Activated T-cell treated with anti-CD3 and anti-CD28 coated beads for 48 hours (primary cell): ENCODE measurements around the gene CCDC144A.
"Not testable (repeated sequence)": the region's sequence is repeated elsewhere in the genome, so short reads cannot be mapped to it uniquely, and the experiment has no call there.

Experiments used
- DNase-seq: peaks from one replicate; pipeline ENCODE4 v3.0.0-alpha.2; 2020; ENCODE audit warnings: low read depth

The CCDC144A gene

GRCh38 chr17:16818821-16819683 lies 129.0 kb downstream of the CCDC144A start:
- no peak for DNase-seq

GRCh38 chr17:16820161-16820877 lies 130.3 kb downstream of the CCDC144A start:
- DNase-seq: no peak

- DNase-seq: no peak
Measured at GRCh38 chr17:16820979-16821543, 131.0 kb downstream of the CCDC144A start.

- not testable (repeated sequence) for DNase-seq
Measured at GRCh38 chr17:16822133-16822532, 132.1 kb downstream of the CCDC144A start.

GRCh38 chr17:16823768-16824406 lies 133.8 kb downstream of the CCDC144A start:
- DNase-seq: not testable (repeated sequence)
